NCI-H2196 (cell line): ENCODE results near the gene PHYH.

Experiments
- DNase-seq: peaks from one replicate; lab custom pipeline; 2025; ENCODE audit not compliant: unreplicated experiment; lab: John Stamatoyannopoulos, UW

The PHYH gene

GRCh38 chr10:13231190-13231589, 68.7 kb downstream of the PHYH start:
- no peak for DNase-seq
